Measurements from ENCODE around the gene ESRP2.

- TF ChIP-seq CTCF (conservative IDR thresholded peaks at IDR 0.05; ENCODE audit: low read length) (no peak), EZH2phosphoT487 (IDR thresholded peaks at IDR 0.05; ENCODE audit: borderline replicate concordance) (no peak)
Observed at GRCh38 chr16:68259007-68259825, 23.3 kb upstream of the ESRP2 start.
